Endothelial cell of umbilical vein (primary cell): ENCODE results near the gene SH3TC2. TPM values are rescaled to one million over a fixed set of nuclear protein-coding genes. Genes with fewer than 3 reads are reported as not detected.

Experiments
- BruUV-seq: library from RNA; stranded (reverse); fragments of 400-500 nt; replicated peaks from 2 replicates; lab custom pipeline; 2021; lab: Mats Ljungman, UMichigan
- CTCF ChIA-PET: fragments of 300-600, 350-600 bp; sonication (Branson Sonifier 250); formaldehyde crosslinking; loops from one replicate; lab custom pipeline; 2021; ENCODE audit warnings: antibody characterized with exemption, inconsistent platforms; lab: Charles Lee
- POLR2A ChIA-PET: fragments of 300-600, 350-600 bp; sonication (Branson Sonifier 250); formaldehyde crosslinking; loops from one replicate; lab custom pipeline; 2021; ENCODE audit warnings: antibody characterized with exemption, inconsistent platforms; lab: Charles Lee
- DNase-seq: peaks from one replicate; pipeline ENCODE4 v3.0.0-alpha.2; 2011; ENCODE audit warnings: low read depth, low spot score
- FAIRE-seq: peaks from 2 replicates; lab custom pipeline; 2011; peaks lifted over from hg19 to GRCh38; lab: Jason Lieb, UNC
- H2AFZ ChIP-seq: 2 replicates; pipeline ENCODE4 v1.6.0; 2012; ENCODE audit warnings: low read depth, low read length, control low read depth, inconsistent platforms
- H3K27ac ChIP-seq: 2 replicates; pipeline ENCODE4 v1.5.1; 2011; ENCODE audit warnings: low read depth, mild to moderate bottlenecking, control low read depth, low read length, moderate library complexity; ENCODE audit not compliant: insufficient read depth
- H3K27me3 ChIP-seq, 2 experiments: 2 replicates each; pipeline versions ENCODE4 v1.6.0 to v1.6.1; 2011; ENCODE audit warnings: low read length in 2 of 2, mixed read lengths in 1 of 2; ENCODE audit not compliant: control insufficient read depth in 2 of 2, insufficient read depth in 2 of 2
- H3K36me3 ChIP-seq, 2 experiments: 2 replicates in 1 of 2; 3 replicates in 1 of 2; pipeline ENCODE4 v1.5.1; 2011; ENCODE audit warnings: low read length in 2 of 2, mild to moderate bottlenecking in 1 of 2, moderate library complexity in 1 of 2; ENCODE audit not compliant: control insufficient read depth in 2 of 2, insufficient read depth in 2 of 2; ENCODE audit errors: extremely low read depth in 1 of 2
- H3K4me1 ChIP-seq: 3 replicates; pipeline ENCODE4 v1.5.1; 2011; ENCODE audit warnings: mild to moderate bottlenecking, low read length; ENCODE audit not compliant: control insufficient read depth, insufficient read depth; ENCODE audit errors: extremely low read depth
- H3K4me2 ChIP-seq: 2 replicates; pipeline ENCODE4 v1.6.1; 2011; ENCODE audit warnings: low read length, control low read depth, mixed read lengths; ENCODE audit not compliant: insufficient read depth
- H3K4me3 ChIP-seq, 3 experiments: fragments of 200-600 bp in 1 of 3; sonication (generic), shearing (Covaris generic) in 1 of 3; replicated peaks in 1 of 3; 2 replicates each; pipeline ENCODE4 v1.5.1; 2011 to 2016; ENCODE audit warnings: control low read depth in 3 of 3, low read length in 3 of 3, mild to moderate bottlenecking in 2 of 3, inconsistent platforms in 1 of 3, low read depth in 1 of 3, moderate library complexity in 1 of 3; ENCODE audit not compliant: insufficient read depth in 1 of 3
- H3K79me2 ChIP-seq: 2 replicates; pipeline ENCODE4 v1.6.0; 2012; ENCODE audit warnings: low read length, inconsistent platforms; ENCODE audit not compliant: control insufficient read depth, insufficient read depth
- H3K9ac ChIP-seq: replicated peaks from 2 replicates; pipeline ENCODE3; 2011; ENCODE audit warnings: low read length, control low read depth; ENCODE audit not compliant: insufficient read depth; ENCODE audit errors: extremely low read depth
- H3K9me1 ChIP-seq: replicated peaks from 3 replicates; pipeline ENCODE4 v1.6.0; 2011; ENCODE audit warnings: mild to moderate bottlenecking, low read length; ENCODE audit not compliant: control insufficient read depth, insufficient read depth; ENCODE audit errors: extremely low read depth
- H3K9me3 ChIP-seq: replicated peaks from 2 replicates; pipeline ENCODE4 v1.5.1; 2012; ENCODE audit warnings: low read length, inconsistent platforms; ENCODE audit not compliant: control insufficient read depth, insufficient read depth
- H4K20me1 ChIP-seq: replicated peaks from 2 replicates; pipeline ENCODE3; 2011; ENCODE audit warnings: mild to moderate bottlenecking, low read length; ENCODE audit not compliant: control insufficient read depth, insufficient read depth; ENCODE audit errors: extremely low read depth
- CTCF ChIP-seq, 2 donors: IDR thresholded peaks; 1 replicate in 1 of 2; 2 replicates in 1 of 2; pipeline ENCODE4 v1.5.1; 2011; ENCODE audit warnings: low read length in 2 of 2, mild to moderate bottlenecking in 2 of 2, moderate library complexity in 2 of 2, control low read depth in 1 of 2, inconsistent platforms in 1 of 2, low read depth in 1 of 2; ENCODE audit not compliant: insufficient read depth in 1 of 2; ENCODE audit errors: extremely low read depth in 1 of 2
- EZH2 ChIP-seq: IDR thresholded peaks from 2 replicates; pipeline ENCODE4 v1.6.1; 2012; ENCODE audit warnings: borderline replicate concordance, low read depth, mild to moderate bottlenecking, moderate library complexity, low read length, inconsistent platforms; ENCODE audit not compliant: severe bottlenecking
- FOS ChIP-seq: IDR thresholded peaks from 2 replicates; pipeline ENCODE4 v1.6.1; 2011; ENCODE audit warnings: mild to moderate bottlenecking, low read length, moderate library complexity, borderline replicate concordance; ENCODE audit not compliant: insufficient read depth
- GATA2 ChIP-seq: IDR thresholded peaks from 2 replicates; pipeline ENCODE4 v1.7.0; 2011; ENCODE audit warnings: low read depth, mild to moderate bottlenecking, moderate library complexity, mixed read lengths, low read length; ENCODE audit not compliant: insufficient read length, insufficient read depth
- JUN ChIP-seq: IDR thresholded peaks from 2 replicates; pipeline ENCODE4 v1.6.1; 2011; ENCODE audit warnings: borderline replicate concordance, low read depth; ENCODE audit not compliant: insufficient read length, insufficient read depth
- MYC ChIP-seq: IDR thresholded peaks from one replicate; pipeline ENCODE4 v1.6.1; 2011; ENCODE audit warnings: mild to moderate bottlenecking, low read depth, low read length
- POLR2A ChIP-seq: IDR thresholded peaks from 2 replicates; pipeline ENCODE4 v1.6.1; 2012; ENCODE audit warnings: low read depth, mild to moderate bottlenecking, control low read depth, low read length
- POLR2AphosphoS5 ChIP-seq: IDR thresholded peaks from 2 replicates; pipeline ENCODE4 v1.6.1; 2012; ENCODE audit warnings: low read depth, mild to moderate bottlenecking, control low read depth, low read length, moderate library complexity; ENCODE audit not compliant: insufficient read depth
- dilution Hi-C: fragments of 300-500 bp; cut with MboI; formaldehyde crosslinking; loops from one replicate; pipeline ENCODE4 v1.15.0; 2019; ENCODE audit warnings: low sequenced_read_pairs; ENCODE audit not compliant: extremely low pct_ligation_motif_present
- intact Hi-C: fragments of 100-400 bp; cut with micrococcal nuclease; formaldehyde crosslinking; loops from one replicate; pipeline ENCODE4 v1.10.0; 2022
- polyA plus RNA-seq, 4 experiments: library from polyadenylated mRNA; depleted of rRNA in 3 of 4; stranded (reverse) in 3 of 4; unstranded in 1 of 4; fragments of >200 nt; gene quantifications; 2 replicates each; pipeline versions ENCODE4 v1.2.1 to v1.2.3, GENCODE V29; 2011 to 2012; ENCODE audit warnings: missing spikeins in 1 of 4
- total RNA-seq: library from RNA; stranded (reverse); gene quantifications from 2 replicates; pipeline ENCODE4 v1.2.3, GENCODE V29; 2021
- TF ChIP-seq, protein P1 (sequence below): IDR thresholded peaks from 2 replicates; pipeline ENCODE4 v1.6.1; 2011; ENCODE audit not compliant: insufficient read depth, insufficient read length

Gene SH3TC2
- total and polyA plus RNA-seq, 2 donors (not counting 3 experiments of a cell fraction or from before 2014, with no cell fraction given) = 0.91 to 4.3 TPM

- peaks cover 28% of the 10 kb centered on the region for H3K4me1 ChIP-seq
- H3K36me3 ChIP-seq = no peaks in the 10 kb centered on the region
- BruUV-seq = no TSS peak
- no peaks in the 10 kb centered on the region for H4K20me1 ChIP-seq
- ChIA-PET POLR2A (no interaction called here), CTCF (interaction anchor here (0.9 to 2.9 kb wide), 3 partner anchors 10 to 304 kb away, joined by 4 to 9 read pairs (median 8); no protein-coding TSS in a partner anchor)
- H3K9me3 ChIP-seq = no peaks in the 10 kb centered on the region
- no peak overlapping the region for H3K27ac ChIP-seq
- intact Hi-C loops = no loop called here
- TF ChIP-seq CTCF (IDR thresholded peaks at IDR 0.05; ENCODE audit: extremely low read depth in 1 of 2, insufficient read depth in 1 of 2, low read depth in 1 of 2, low read length in 2 of 2) (no peak), POLR2A (no peak), GATA2 (no peak), EZH2 (no peak), POLR2AphosphoS5 (no peak), MYC (no peak), FOS (no peak), JUN (no peak)
- TF ChIP-seq, protein P1, sequence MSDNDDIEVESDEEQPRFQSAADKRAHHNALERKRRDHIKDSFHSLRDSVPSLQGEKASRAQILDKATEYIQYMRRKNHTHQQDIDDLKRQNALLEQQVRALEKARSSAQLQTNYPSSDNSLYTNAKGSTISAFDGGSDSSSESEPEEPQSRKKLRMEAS = no peak
- dilution Hi-C loops = no loop called here
- no peaks in the 10 kb centered on the region for H3K9me1 ChIP-seq
- H2AFZ ChIP-seq = no peak overlapping the region
- FAIRE-seq = no peak
- DNase-seq = no peak
- H3K4me2 ChIP-seq = no peak overlapping the region
- H3K9ac ChIP-seq = no peak overlapping the region
- H3K4me3 ChIP-seq = no peak overlapping the region
- no peaks in the 10 kb centered on the region for H3K27me3 ChIP-seq
- H3K79me2 ChIP-seq = no peaks in the 10 kb centered on the region
These were observed 17.8 kb downstream of the SH3TC2 start for GRCh38 chr5:149045089-149045460.
